NCI-H510A treated with DMSO at 0.1 percent for 48 hours (cell line): Measurements from ENCODE around the gene PIBF1.
"Not testable (repeated sequence)": the region's sequence is repeated elsewhere in the genome, so short reads cannot be mapped to it uniquely, and the experiment has no call there.

Experiments used
- DNase-seq: peaks from one replicate; lab custom pipeline; 2025; lab: John Stamatoyannopoulos, UW

Gene PIBF1

GRCh38 chr13:72908416-72908815 is 126.5 kb downstream of the PIBF1 start:
- DNase-seq, result no peak

DNA sequence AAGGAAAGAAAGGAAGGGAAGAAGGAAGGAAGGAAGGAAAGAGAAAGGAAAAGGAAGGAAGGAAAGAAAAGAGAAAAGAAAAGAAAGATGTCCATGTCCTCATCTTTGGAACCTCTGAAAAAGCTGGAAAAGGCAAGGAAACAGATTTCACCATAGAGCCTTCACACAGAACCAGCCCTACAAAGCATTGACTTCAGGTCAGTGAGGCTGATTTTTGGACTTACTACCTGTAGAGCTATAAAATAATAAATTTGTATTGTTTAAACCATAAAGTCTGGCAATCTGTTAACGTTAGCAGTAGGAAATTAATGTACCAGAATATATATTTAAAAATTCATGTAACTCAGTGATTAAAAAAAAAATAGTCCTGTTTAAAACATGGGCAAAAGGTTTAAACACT is 130.0 kb downstream of the PIBF1 start:
- no peak for DNase-seq

GRCh38 chr13:72920097-72920496 is 138.2 kb downstream of the PIBF1 start:
- no peak for DNase-seq

DNA sequence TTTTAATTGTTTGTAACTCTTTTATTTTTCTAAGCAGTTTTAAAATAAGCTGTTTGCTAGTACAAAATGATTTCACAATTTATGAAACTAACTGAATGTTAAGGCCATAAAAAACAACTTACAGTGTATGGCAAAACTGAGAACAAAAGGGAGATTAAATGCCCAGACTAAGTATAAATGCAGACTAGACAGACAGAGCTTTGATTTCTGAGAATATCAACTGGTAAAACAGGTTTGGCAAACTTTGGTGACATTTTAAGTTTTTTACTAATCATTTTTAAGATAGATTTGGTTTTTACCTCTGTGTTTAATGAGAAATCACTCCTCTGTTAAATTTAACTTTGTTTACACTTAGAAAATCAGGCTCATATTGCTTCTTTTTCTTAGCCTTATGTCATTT is 149.4 kb downstream of the PIBF1 start:
- DNase-seq, result no peak

- no peak for DNase-seq
Measured at GRCh38 chr13:72932250-72932649, 150.3 kb downstream of the PIBF1 start.

GRCh38 chr13:72946267-72946666 is 164.3 kb downstream of the PIBF1 start:
- DNase-seq, result not testable (repeated sequence)

- peak; percentile 1 for DNase-seq
Measured at GRCh38 chr13:72952529-72953141, 170.7 kb downstream of the PIBF1 start.

DNA sequence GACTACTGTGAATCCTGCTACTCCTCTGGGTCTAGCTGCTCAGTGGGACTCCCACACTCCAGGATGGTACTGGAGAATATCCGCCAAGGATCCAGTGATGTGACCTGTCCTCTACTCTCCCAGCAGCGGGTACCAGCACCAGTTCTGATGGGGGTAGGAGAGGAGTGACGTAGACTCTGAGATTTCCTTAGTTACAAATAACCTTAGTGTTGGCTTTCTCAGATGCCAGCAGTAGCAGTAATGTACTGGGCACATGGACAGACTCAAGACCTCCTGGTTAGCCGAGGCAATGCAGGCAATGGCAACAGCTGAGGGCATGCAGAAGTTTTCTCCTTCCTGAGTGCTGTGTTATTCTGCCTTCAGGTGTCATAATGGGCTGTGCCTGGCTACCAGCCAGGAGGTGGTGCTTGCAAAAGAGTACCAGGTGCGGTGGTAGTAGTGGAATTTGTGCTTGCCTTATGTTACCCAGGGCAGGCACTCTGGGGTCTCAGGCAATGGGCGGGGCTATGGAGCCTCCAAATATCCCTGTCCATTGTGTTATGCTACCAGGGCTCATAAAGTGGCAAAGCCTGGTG is 171.5 kb downstream of the PIBF1 start:
- DNase-seq, result peak; percentile 49

GRCh38 chr13:72959643-72960042 is 177.7 kb downstream of the PIBF1 start:
- peak; percentile 59 for DNase-seq

DNA sequence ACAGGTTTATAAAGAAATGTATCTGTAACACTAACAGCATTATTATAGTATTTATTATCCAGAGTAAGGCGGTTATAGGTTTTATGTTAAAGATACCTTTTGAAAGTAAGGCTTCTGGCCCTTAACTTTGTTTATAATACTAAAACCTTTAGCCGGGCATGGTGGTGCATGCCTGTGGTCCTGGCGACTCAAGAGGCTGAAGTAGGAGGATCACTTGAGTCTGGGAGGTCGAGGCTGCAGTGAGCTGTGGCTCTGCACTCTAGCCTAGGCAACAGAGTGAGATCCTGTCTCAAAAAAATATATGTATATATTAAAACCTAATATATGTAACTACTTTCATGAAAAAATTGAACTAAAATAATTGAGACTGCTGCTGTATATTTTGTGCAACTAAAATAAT is 178.2 kb downstream of the PIBF1 start:
- DNase-seq, result peak; percentile 71

- peak; percentile 90 for DNase-seq
Measured at GRCh38 chr13:72960541-72960940, 178.6 kb downstream of the PIBF1 start.

DNA sequence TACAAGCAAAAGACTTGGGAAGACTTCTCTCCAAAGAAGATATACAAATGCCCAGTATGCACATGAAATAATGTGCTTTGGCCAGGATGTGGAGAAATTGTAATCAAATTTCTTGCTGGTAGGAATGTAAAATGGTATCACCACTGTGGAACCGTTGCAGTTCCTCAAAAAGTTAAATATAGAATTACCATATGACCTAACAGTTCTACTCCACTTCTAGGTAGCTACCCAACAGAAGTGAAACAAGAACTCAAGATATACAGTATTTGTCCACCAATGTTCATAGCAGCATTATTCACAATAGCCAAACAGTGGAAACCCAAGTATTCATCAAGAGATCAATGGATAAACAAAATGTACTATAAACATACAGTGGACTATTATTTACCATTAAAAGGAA is 181.8 kb downstream of the PIBF1 start:
- no peak for DNase-seq

GRCh38 chr13:72970301-72970880 is 188.5 kb downstream of the PIBF1 start:
- DNase-seq, result no peak

- DNase-seq, result no peak
Measured at GRCh38 chr13:72970956-72971355, 189.0 kb downstream of the PIBF1 start.

- DNase-seq, result no peak
Measured at GRCh38 chr13:72973234-72973633, 191.3 kb downstream of the PIBF1 start.

- no peak for DNase-seq
Measured at GRCh38 chr13:72983085-72983768, 201.3 kb downstream of the PIBF1 start.

- no peak for DNase-seq
Measured at GRCh38 chr13:72985610-72986009, 203.7 kb downstream of the PIBF1 start.

GRCh38 chr13:72986197-72986596 is 204.3 kb downstream of the PIBF1 start:
- no peak for DNase-seq

GRCh38 chr13:72990953-72991352 is 209.0 kb downstream of the PIBF1 start:
- no peak for DNase-seq

DNA sequence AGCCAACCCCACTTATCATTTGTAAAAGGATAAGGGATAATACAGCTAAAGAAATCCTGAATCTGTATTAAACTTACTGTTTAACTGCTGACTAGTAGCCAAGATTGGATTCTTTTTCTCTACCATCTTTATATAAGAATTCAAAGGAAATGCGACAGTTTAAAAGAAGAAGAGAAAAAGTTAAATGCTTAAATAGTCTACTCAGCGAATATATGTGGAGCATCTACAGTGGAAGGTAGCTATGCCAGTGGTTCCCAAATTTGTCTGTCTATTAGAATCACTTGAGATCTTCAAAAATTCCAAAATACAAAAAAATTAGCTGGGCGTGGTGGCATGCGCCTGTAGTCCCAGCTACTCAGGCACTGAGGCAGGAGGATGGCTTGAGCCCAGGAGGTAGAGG is 216.1 kb downstream of the PIBF1 start:
- no peak for DNase-seq

GRCh38 chr13:73000027-73000674 is 218.2 kb downstream of the PIBF1 start:
- peak; percentile 11 for DNase-seq

- DNase-seq, result no peak
Measured at GRCh38 chr13:73001971-73002370, 220.0 kb downstream of the PIBF1 start.

DNA sequence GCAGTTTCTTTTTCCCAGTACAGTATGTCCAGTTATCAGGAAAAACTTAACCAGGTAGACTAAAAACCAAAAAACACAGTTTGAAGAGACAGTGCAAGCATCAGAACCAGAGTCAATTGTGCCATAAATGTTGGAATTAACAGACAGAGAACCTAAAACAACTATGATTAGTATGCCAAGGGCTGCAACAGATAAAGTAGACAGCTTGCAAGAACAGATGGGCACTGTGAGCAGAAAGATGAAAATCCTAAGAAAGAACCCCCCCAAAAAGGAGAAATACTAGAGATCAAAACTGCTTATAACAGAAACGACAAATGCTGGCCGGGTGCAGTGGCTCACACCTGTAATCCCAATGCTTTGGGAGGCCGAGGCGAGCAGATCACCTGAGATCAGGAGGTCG is 229.8 kb downstream of the PIBF1 start:
- no peak for DNase-seq
